ENCODE measurements around the gene ASB6. TPM values are rescaled to one million over a fixed set of nuclear protein-coding genes. Genes with fewer than 3 reads are reported as not detected.

ASB6 gene
- total RNA-seq, 1 donor from 2014 or later: 17.4 TPM

GRCh38 chr9:129678844-129679243 lies 36.9 kb upstream of the ASB6 start:
- H3K27ac Mint-ChIP-seq (ENCODE audit: unreplicated experiment): no peak overlapping the region
- H3K27me3 Mint-ChIP-seq (ENCODE audit: low read depth): peaks cover 13% of the 10 kb centered on the region
- peaks cover 15% of the 10 kb centered on the region for H3K4me1 Mint-ChIP-seq (ENCODE audit: low read depth)
- H3K36me3 Mint-ChIP-seq (ENCODE audit: low read depth): no peaks in the 10 kb centered on the region
- TF ChIP-seq CTCF (IDR thresholded peaks at IDR 0.05): no peak
- no peaks in the 10 kb centered on the region for H3K9me3 Mint-ChIP-seq (ENCODE audit: low read depth)
- no peak overlapping the region for H3K4me3 Mint-ChIP-seq (ENCODE audit: unreplicated experiment)
- DNase-seq (ENCODE audit: low spot score): no peak

- Mint-ChIP-seq H3K4me1 (ENCODE audit: low read depth) (peaks cover 18% of the 10 kb centered on the region), H3K27ac (ENCODE audit: unreplicated experiment) (peak overlapping the region; percentile 76), H3K27me3 (ENCODE audit: low read depth) (peaks cover 13% of the 10 kb centered on the region), H3K4me3 (ENCODE audit: unreplicated experiment) (peak overlapping the region; percentile 2), H3K36me3 (ENCODE audit: low read depth) (no peaks in the 10 kb centered on the region), H3K9me3 (ENCODE audit: low read depth) (no peaks in the 10 kb centered on the region)
- no peak for TF ChIP-seq CTCF (IDR thresholded peaks at IDR 0.05)
- DNase-seq (ENCODE audit: low spot score): no peak
Observed at GRCh38 chr9:129677456-129677855, 35.5 kb upstream of the ASB6 start.

GRCh38 chr9:129676975-129677374 lies 35.0 kb upstream of the ASB6 start:
- TF ChIP-seq CTCF (IDR thresholded peaks at IDR 0.05): peak; percentile 54
- H3K4me1 Mint-ChIP-seq (ENCODE audit: low read depth): peaks cover 18% of the 10 kb centered on the region
- DNase-seq (ENCODE audit: low spot score): no peak
- H3K27ac Mint-ChIP-seq (ENCODE audit: unreplicated experiment): no peak overlapping the region
- H3K9me3 Mint-ChIP-seq (ENCODE audit: low read depth): no peaks in the 10 kb centered on the region
- no peak overlapping the region for H3K4me3 Mint-ChIP-seq (ENCODE audit: unreplicated experiment)
- no peaks in the 10 kb centered on the region for H3K36me3 Mint-ChIP-seq (ENCODE audit: low read depth)
- H3K27me3 Mint-ChIP-seq (ENCODE audit: low read depth): peaks cover 11% of the 10 kb centered on the region

GRCh38 chr9:129676287-129676686 lies 34.3 kb upstream of the ASB6 start:
- Mint-ChIP-seq H3K36me3 (ENCODE audit: low read depth) (no peaks in the 10 kb centered on the region), H3K4me3 (ENCODE audit: unreplicated experiment) (no peak overlapping the region), H3K4me1 (ENCODE audit: low read depth) (peaks cover 21% of the 10 kb centered on the region), H3K9me3 (ENCODE audit: low read depth) (no peaks in the 10 kb centered on the region), H3K27ac (ENCODE audit: unreplicated experiment) (no peak overlapping the region), H3K27me3 (ENCODE audit: low read depth) (peaks cover 11% of the 10 kb centered on the region)
- TF ChIP-seq CTCF (IDR thresholded peaks at IDR 0.05): no peak
- no peak for DNase-seq (ENCODE audit: low spot score)

GRCh38 chr9:129675620-129676019 lies 33.7 kb upstream of the ASB6 start:
- H3K4me1 Mint-ChIP-seq (ENCODE audit: low read depth): peaks cover 21% of the 10 kb centered on the region
- peaks cover 9% of the 10 kb centered on the region for H3K27me3 Mint-ChIP-seq (ENCODE audit: low read depth)
- no peaks in the 10 kb centered on the region for H3K9me3 Mint-ChIP-seq (ENCODE audit: low read depth)
- DNase-seq (ENCODE audit: low spot score): no peak
- no peaks in the 10 kb centered on the region for H3K36me3 Mint-ChIP-seq (ENCODE audit: low read depth)
- TF ChIP-seq CTCF (IDR thresholded peaks at IDR 0.05): no peak
- H3K4me3 Mint-ChIP-seq (ENCODE audit: unreplicated experiment): no peak overlapping the region
- H3K27ac Mint-ChIP-seq (ENCODE audit: unreplicated experiment): no peak overlapping the region
